Upper lobe of left lung (tissue), 6 donors: ENCODE data around the gene DLK1. TPM values are rescaled to one million over a fixed set of nuclear protein-coding genes. Genes with fewer than 3 reads are reported as not detected.
A peak's percentile ranks its signal among the peaks of the same experiment; 100 is the strongest.

ENCODE experiments used
- ATAC-seq, 2 donors: fragments of 200-7000 bp; cut with Tn5 transposase; one replicate each; pipeline ENCODE4 v1.9.1; 2022; ENCODE audit warnings: mild to moderate bottlenecking in 2 of 2, moderate library complexity in 2 of 2; ENCODE audit not compliant: low FRiP score in 2 of 2
- DNase-seq, 2 donors: peaks; one replicate each; pipeline ENCODE4 v3.0.0-alpha.2; 2019 to 2020
- H3K27ac ChIP-seq, 4 donors: fragments of 200-600 bp; sonication (generic); one replicate each; pipeline ENCODE4 v1.5.1; 2016 to 2019
- H3K27me3 ChIP-seq, 4 donors: fragments of 200-600 bp; sonication (generic); one replicate each; pipeline ENCODE4 v1.5.1; 2017 to 2019
- H3K36me3 ChIP-seq, 4 donors: fragments of 200-600 bp; sonication (generic); one replicate each; pipeline ENCODE4 v1.5.1; 2016 to 2019
- H3K4me1 ChIP-seq, 4 donors: fragments of 200-600 bp; sonication (generic); one replicate each; pipeline ENCODE4 v1.5.1; 2018 to 2019
- H3K4me3 ChIP-seq, 4 donors: fragments of 200-600 bp; sonication (generic); one replicate each; pipeline ENCODE4 v1.5.1; 2017 to 2019; ENCODE audit warnings: mild to moderate bottlenecking in 2 of 4, moderate library complexity in 1 of 4
- H3K9me3 ChIP-seq, 4 donors: fragments of 200-600 bp; sonication (generic); one replicate each; pipeline ENCODE4 v1.5.1; 2018 to 2019
- CTCF ChIP-seq, 6 experiments: fragments of 450-650 bp in 4 of 6; fragments of 200-600 bp in 2 of 6; sonication (generic) in 2 of 6; IDR thresholded peaks; one replicate each; pipeline ENCODE4 v1.5.1; 2016 to 2019; ENCODE audit warnings: antibody characterized with exemption in 6 of 6
- EP300 ChIP-seq, 4 donors: sonication (generic); formaldehyde crosslinking; IDR thresholded peaks; one replicate each; pipeline ENCODE4 v1.5.1; 2017; ENCODE audit warnings: antibody characterized with exemption in 4 of 4, control low read depth in 2 of 4
- POLR2A ChIP-seq, 4 donors: fragments of 450-650 bp; IDR thresholded peaks; one replicate each; pipeline ENCODE4 v1.5.1; 2016 to 2017; ENCODE audit warnings: antibody characterized with exemption in 4 of 4, mild to moderate bottlenecking in 2 of 4
- POLR2AphosphoS5 ChIP-seq, 2 donors: sonication (generic); formaldehyde crosslinking; IDR thresholded peaks; one replicate each; pipeline ENCODE4 v1.5.1; 2017; ENCODE audit warnings: antibody characterized with exemption in 2 of 2
- WGBS, 2 donors: methylation state at CpG; one replicate each; pipeline ENCODE4 v1.1.5; 2017 to 2018; 5-methylcytosine and 5-hydroxymethylcytosine counted together
- total RNA-seq, 6 donors: library from RNA; depleted of rRNA in 4 of 6; stranded (reverse); fragments of >200 nt in 4 of 6; gene quantifications; one replicate each; pipeline versions ENCODE4 v1.1.0 to v1.2.1, GENCODE V29; 2016 to 2021
- donor health status: DM: no; HTN: no; CAD: no; lungs with moderate emphysema.
- donor health status: DM: no; HTN: yes; CAD: no; lungs with severe emphysema.

The DLK1 gene
- total RNA-seq, 6 donors from 2014 or later, result 1.7 to 1.8 TPM; not detected in 4

- ATAC-seq (peak in 1 of 2 donors; percentile 5), DNase-seq (peak in 1 of 2 donors; percentile 15)
- 94 to 100% methylated on average over 3 to 10 of the region's 10 CpGs for WGBS, 2 donors
- no peak for TF ChIP-seq CTCF (IDR thresholded peaks at IDR 0.05)
- TF ChIP-seq POLR2A (IDR thresholded peaks at IDR 0.05), result no peak
- TF ChIP-seq EP300 (IDR thresholded peaks at IDR 0.05), result no peak
- H3K27ac ChIP-seq, result no peak overlapping the region
- no peaks in the 10 kb centered on the region for H3K4me1 ChIP-seq
- no peaks in the 10 kb centered on the region for H3K27me3 ChIP-seq
- H3K36me3 ChIP-seq, result no peaks in the 10 kb centered on the region
- no peak overlapping the region for H3K4me3 ChIP-seq
- peaks cover 0 to 4% (median 0%) of the 10 kb centered on the region in 4 donors for H3K9me3 ChIP-seq
These were observed 12.0 kb downstream of the DLK1 start for GRCh38 chr14:100738704-100739131.

- TF ChIP-seq POLR2A (IDR thresholded peaks at IDR 0.05) (no peak), CTCF (IDR thresholded peaks at IDR 0.05) (no peak), EP300 (IDR thresholded peaks at IDR 0.05) (no peak), POLR2AphosphoS5 (IDR thresholded peaks at IDR 0.05) (no peak)
- Histone ChIP-seq H3K36me3 (no peaks in the 10 kb centered on the region), H3K4me3 (no peak overlapping the region), H3K9me3 (peaks cover 0 to 4% (median 0%) of the 10 kb centered on the region in 4 donors), H3K27me3 (no peaks in the 10 kb centered on the region), H3K27ac (no peak overlapping the region), H3K4me1 (no peaks in the 10 kb centered on the region)
- WGBS, 2 donors, result 84% methylated on average over 11 of the region's 11 CpGs
- DNase-seq, result peak in 1 of 2 donors; percentile 11
- ATAC-seq, result no peak
These were observed 12.6 kb downstream of the DLK1 start for GRCh38 chr14:100739306-100739705.

- H3K4me1 ChIP-seq, result no peaks in the 10 kb centered on the region
- ATAC-seq (no peak), DNase-seq (no peak)
- H3K4me3 ChIP-seq, result no peak overlapping the region
- 91 to 95% methylated on average over 5 to 8 of the region's 9 CpGs for WGBS, 2 donors
- no peak overlapping the region for H3K27ac ChIP-seq
- H3K36me3 ChIP-seq, result no peaks in the 10 kb centered on the region
- H3K9me3 ChIP-seq, result peaks cover 0 to 4% (median 0%) of the 10 kb centered on the region in 4 donors
- H3K27me3 ChIP-seq, result no peaks in the 10 kb centered on the region
- TF ChIP-seq CTCF (IDR thresholded peaks at IDR 0.05) (no peak), POLR2AphosphoS5 (IDR thresholded peaks at IDR 0.05) (no peak), POLR2A (IDR thresholded peaks at IDR 0.05) (no peak), EP300 (IDR thresholded peaks at IDR 0.05) (no peak)
These were observed 13.6 kb downstream of the DLK1 start for GRCh38 chr14:100740196-100740825.

GRCh38 chr14:100740929-100741328 is 14.2 kb downstream of the DLK1 start:
- Histone ChIP-seq H3K27me3 (no peaks in the 10 kb centered on the region), H3K4me3 (no peak overlapping the region), H3K27ac (no peak overlapping the region), H3K4me1 (no peaks in the 10 kb centered on the region), H3K9me3 (peaks cover 0 to 4% (median 0%) of the 10 kb centered on the region in 4 donors), H3K36me3 (no peaks in the 10 kb centered on the region)
- no peak for ATAC-seq
- no peak for TF ChIP-seq POLR2A (IDR thresholded peaks at IDR 0.05)
- TF ChIP-seq CTCF (IDR thresholded peaks at IDR 0.05), result no peak
- no peak for TF ChIP-seq EP300 (IDR thresholded peaks at IDR 0.05)
- 91 to 96% methylated on average over 7 of the region's 7 CpGs for WGBS, 2 donors
- no peak for DNase-seq

- Histone ChIP-seq H3K4me3 (no peak overlapping the region), H3K27ac (no peak overlapping the region), H3K4me1 (peaks cover 0 to 3% (median 0%) of the 10 kb centered on the region in 4 donors), H3K36me3 (no peaks in the 10 kb centered on the region), H3K27me3 (no peaks in the 10 kb centered on the region), H3K9me3 (peaks cover 0 to 4% (median 0%) of the 10 kb centered on the region in 4 donors)
- DNase-seq (no peak), ATAC-seq (no peak)
- TF ChIP-seq POLR2AphosphoS5 (IDR thresholded peaks at IDR 0.05) (no peak), CTCF (IDR thresholded peaks at IDR 0.05) (no peak), POLR2A (IDR thresholded peaks at IDR 0.05) (no peak), EP300 (IDR thresholded peaks at IDR 0.05) (no peak)
- 57 to 63% methylated on average over 3 of the region's 3 CpGs for WGBS, 2 donors
These were observed 15.3 kb downstream of the DLK1 start for GRCh38 chr14:100741966-100742365.
